Activated T-cell treated with anti-CD3 and anti-CD28 coated beads for 4 hours (primary cell): Measurements from ENCODE around the gene SERP2.
"Not testable (repeated sequence)": the region's sequence is repeated elsewhere in the genome, so short reads cannot be mapped to it uniquely, and the experiment has no call there.

Source experiments
- DNase-seq: peaks from one replicate; pipeline ENCODE4 v3.0.0-alpha.2; 2020

Gene SERP2

GRCh38 chr13:44373601-44374347, at the start of gene SERP2:
SERP2 (plus strand) TSS chr13:44373824; CDS start chr13:44374026, 202 bp downstream.
- no peak for DNase-seq

- DNase-seq, result no peak
Observed at GRCh38 chr13:44326961-44327360, 46.7 kb upstream of the SERP2 start.

DNA sequence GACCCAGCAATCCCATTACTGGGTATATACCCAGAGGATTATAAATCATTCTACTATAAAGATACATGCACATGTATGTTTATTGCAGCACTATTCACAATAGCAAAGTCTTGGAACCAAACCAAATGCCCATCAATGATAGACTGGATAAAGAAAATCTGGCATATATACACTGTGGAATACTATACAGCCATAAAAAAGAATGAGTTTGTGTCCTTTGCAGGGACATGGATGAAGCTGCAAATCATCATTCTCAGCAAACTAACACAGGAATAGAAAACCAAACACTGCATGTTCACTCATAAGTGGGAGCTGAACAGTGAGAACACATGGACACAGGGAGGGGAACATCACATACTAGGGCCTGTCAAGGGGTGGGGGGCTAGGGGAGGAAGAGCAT, 44.6 kb upstream of the SERP2 start:
- not testable (repeated sequence) for DNase-seq

GRCh38 chr13:44329909-44330545, 43.6 kb upstream of the SERP2 start:
- no peak for DNase-seq

- no peak for DNase-seq
Observed at GRCh38 chr13:44331446-44331845, 42.2 kb upstream of the SERP2 start.

GRCh38 chr13:44331912-44332851, 41.4 kb upstream of the SERP2 start:
- no peak for DNase-seq

GRCh38 chr13:44333950-44334655, 39.5 kb upstream of the SERP2 start:
- no peak for DNase-seq

- DNase-seq, result no peak
Observed at GRCh38 chr13:44334751-44335150, 38.9 kb upstream of the SERP2 start.

- no peak for DNase-seq
Observed at GRCh38 chr13:44336934-44337333, 36.7 kb upstream of the SERP2 start.

GRCh38 chr13:44337581-44337980, 36.0 kb upstream of the SERP2 start:
- no peak for DNase-seq

DNA sequence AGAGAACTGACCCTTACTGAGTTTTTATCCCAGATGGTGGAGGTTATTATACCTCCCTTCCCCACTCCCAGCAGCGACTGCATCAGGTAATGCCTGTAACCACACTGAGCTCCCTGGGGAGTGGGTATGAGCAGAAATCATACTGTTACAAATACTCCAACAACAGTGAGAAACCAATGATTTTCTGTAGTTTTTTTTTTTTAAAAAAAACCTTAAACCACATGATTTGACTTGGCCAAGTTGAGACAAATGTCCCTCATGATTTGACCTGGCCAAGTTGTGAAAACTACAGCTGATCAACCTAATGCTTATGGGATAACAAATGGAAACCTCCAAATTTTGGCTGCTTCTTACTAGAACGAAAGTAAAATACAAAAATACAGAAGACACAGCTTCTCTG, 33.1 kb upstream of the SERP2 start:
- DNase-seq, result no peak

DNA sequence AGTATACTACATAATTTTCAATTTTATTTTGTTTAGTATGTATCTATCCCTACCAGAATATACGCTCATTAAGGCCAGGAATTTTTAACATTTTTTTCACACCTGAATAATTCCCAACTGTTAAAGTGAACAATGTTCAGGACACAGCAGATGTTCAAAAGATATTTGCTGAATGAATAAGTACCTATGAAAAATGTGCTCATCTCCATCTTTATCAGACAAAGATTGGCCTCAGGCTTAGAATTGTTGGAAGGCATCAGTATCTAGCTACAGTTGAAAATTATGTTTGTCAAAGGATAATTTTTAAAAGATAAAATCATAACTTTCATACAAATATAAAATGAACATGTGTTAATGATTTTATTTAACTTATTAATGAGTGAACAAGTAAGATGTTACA, 30.9 kb upstream of the SERP2 start:
- DNase-seq, result no peak

GRCh38 chr13:44346534-44346933, 27.1 kb upstream of the SERP2 start:
- no peak for DNase-seq

DNA sequence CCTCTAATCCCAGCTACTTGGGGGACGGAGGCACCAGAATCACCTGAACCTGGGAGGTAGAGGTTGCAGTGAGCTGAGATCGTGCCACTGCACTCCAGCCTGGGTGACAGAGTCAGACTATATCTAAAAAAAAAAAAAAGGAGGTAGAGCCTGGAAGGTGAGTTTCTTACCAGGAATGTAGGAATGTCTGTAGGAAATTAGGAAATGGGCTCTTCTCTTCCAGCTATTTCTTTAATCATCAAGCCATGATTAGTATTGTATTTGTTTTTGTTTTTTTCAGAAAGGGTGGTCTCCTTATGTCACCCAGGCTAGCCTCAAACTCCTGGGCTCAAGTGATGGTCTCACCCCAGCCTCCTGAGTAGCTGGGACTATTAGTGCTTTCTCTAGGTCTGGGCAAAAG, 26.3 kb upstream of the SERP2 start:
- DNase-seq, result no peak

DNA sequence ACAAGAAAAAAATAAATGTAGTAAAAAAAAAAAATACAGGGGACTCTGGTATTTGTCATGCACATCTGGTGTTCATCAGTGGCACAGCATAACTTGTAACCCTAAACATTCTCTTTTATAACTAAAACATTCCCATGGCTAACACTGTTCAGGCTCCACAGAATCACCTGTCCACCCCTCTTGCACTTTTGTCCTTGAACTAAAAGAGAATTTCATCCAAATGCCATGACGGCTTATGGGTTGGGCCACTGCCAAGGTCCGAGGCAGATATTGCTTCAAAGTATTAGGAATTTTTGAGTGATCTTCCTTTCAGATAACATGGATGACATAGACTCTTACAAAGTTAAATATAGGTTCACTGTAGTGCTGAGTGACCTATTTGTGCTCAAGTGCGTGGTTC, 25.7 kb upstream of the SERP2 start:
- no peak for DNase-seq

DNA sequence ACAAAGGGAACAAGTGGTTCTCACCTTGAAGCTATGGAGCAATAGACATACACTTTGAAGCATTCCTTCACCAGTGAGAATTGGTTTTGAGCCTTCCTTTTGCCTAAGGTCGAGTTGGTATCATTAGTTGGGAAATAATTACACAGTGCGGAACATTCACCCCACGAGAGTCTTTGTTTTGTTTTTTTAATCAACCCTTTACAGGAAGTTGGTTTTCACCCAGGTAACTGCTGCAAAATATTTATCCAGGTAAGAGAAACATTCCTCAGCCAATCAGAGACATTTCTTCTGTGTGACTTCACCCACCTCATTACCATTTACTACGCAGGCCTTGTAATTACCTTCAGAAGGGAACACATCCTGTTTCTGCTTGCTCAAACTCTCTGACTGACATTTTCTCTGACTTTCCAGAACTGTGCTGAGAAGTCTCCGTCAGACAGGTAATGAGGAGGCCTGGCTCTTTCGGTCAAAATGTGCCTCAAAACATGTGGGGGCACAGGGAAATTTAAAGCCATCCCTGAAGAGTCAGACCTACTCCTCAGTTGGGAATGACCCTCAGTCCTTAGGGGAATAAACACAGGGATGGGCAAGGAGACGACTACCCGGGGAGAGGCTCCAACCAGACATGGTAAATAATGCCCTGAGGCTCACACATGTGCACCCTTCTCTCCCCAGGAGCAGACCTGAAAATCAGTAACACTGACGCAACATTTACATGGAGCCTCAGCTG, 22.7 kb upstream of the SERP2 start:
- DNase-seq, result no peak

DNA sequence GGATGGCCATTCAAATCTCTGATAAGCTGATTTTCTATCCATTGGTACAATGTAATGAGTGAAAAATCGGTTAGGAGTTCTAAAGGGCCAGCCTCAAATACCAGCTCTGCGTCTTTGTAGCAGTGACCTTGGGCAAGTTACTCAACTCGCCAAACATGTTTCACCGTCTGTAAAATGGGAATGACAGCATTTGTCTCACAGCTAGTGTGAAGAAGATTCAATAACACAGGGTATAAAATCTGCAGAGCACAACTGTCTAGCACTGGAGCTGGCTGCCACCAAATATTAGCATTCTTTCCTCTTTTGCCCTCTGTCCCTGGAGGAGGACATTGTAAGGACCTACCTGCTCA, 22.1 kb upstream of the SERP2 start:
- no peak for DNase-seq

- no peak for DNase-seq
Observed at GRCh38 chr13:44352202-44352601, 21.4 kb upstream of the SERP2 start.

DNA sequence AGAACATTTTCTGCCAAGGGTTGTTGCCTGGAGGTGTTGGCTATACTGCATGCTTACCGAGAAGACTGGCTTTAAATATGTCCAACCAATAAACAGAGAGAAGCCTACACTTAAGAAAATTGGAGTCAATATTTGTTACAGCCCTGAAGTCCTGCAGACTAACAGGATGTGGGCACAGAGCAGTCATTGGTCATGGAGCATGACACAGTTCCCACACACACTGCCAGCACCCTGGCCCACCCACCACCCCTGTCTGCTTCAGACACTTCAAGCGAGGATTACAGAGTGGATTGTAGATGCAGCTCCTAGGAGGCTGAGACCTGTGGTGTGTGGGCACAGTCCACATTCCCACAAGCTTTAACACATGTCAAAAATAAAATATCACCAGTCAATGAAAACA, 21.0 kb upstream of the SERP2 start:
- DNase-seq, result no peak

GRCh38 chr13:44354331-44354730, 19.3 kb upstream of the SERP2 start:
- DNase-seq, result no peak

DNA sequence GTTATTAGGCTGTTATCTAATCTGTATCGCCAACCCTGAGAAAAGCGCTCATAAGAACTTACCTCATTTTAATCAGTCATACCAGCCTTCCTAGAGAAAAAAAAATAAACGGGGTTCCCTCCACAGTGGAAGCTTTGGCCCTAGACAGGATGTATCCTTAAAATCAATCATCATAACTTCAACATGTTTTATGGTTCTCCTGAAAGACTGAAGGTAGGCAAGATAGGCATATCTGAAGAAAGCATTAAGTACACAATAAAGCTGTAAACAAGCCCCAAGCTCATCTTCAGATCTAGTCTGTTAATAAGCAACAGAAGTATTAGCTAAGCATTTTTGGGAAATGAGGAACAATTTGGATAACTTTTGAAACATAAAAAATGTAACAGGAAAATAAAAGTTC, 18.7 kb upstream of the SERP2 start:
- no peak for DNase-seq

DNA sequence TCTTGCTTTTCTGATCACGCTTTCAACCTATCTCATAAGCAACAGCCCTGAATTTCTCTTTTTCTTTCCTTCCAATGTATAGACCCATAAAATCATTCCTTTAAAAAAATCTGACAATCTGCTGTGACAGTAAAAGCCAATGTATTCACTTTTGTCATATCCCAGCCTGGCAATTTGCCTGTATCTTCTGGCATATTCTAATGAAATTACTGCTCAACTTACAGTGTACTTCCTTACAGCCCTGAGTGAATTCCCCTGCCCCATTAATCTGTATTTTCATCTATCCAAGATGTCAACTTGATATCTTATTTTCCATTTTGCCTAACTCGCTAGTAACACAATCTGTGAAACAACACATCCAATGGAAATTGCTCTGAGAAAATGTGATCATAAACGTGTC, 18.0 kb upstream of the SERP2 start:
- DNase-seq, result no peak
